ENCODE results near the gene ZNF541. TPM values are rescaled to one million over a fixed set of nuclear protein-coding genes. Genes with fewer than 3 reads are reported as not detected.

The ZNF541 gene
- polyA plus RNA-seq, 1 experiment, result not detected

- H3K27me3 ChIP-seq (ENCODE audit: control insufficient read depth, insufficient read depth, low read length), result peaks cover 21% of the 10 kb centered on the region
- no peak for DNase-seq (ENCODE audit: low read depth, low spot score)
- CTCF ChIA-PET, result no interaction called here
- no peak overlapping the region for H3K27ac ChIP-seq (ENCODE audit: low read depth, low read length)
- no peak overlapping the region for H3K4me3 ChIP-seq (ENCODE audit: low read depth, low read length)
- TF ChIP-seq CTCF (IDR thresholded peaks at IDR 0.05; ENCODE audit: low read depth, low read length), result no peak
- H3K9me3 ChIP-seq (ENCODE audit: control insufficient read depth, insufficient read depth, low read length), result peaks cover 14% of the 10 kb centered on the region; the same call in 1 of the 2 replicates
- POLR2A ChIA-PET, result interaction anchor here (0.6 kb wide), 1 partner anchor 9 kb away, joined by 5 read pairs; no protein-coding TSS in a partner anchor
These were observed 3.6 kb downstream of the ZNF541 start for GRCh38 chr19:47569331-47569730.

GRCh38 chr19:47564081-47564480 lies 8.9 kb downstream of the ZNF541 start:
- no peak overlapping the region for H3K27ac ChIP-seq (ENCODE audit: low read depth, low read length)
- TF ChIP-seq CTCF (IDR thresholded peaks at IDR 0.05; ENCODE audit: low read depth, low read length), result no peak
- POLR2A ChIA-PET, result no interaction called here
- H3K9me3 ChIP-seq (ENCODE audit: control insufficient read depth, insufficient read depth, low read length), result no peaks in the 10 kb centered on the region
- H3K4me3 ChIP-seq (ENCODE audit: low read depth, low read length), result no peak overlapping the region
- no peak for DNase-seq (ENCODE audit: low read depth, low spot score)
- peaks cover 2% of the 10 kb centered on the region for H3K27me3 ChIP-seq (ENCODE audit: control insufficient read depth, insufficient read depth, low read length)
- CTCF ChIA-PET, result no interaction called here

- TF ChIP-seq CTCF (IDR thresholded peaks at IDR 0.05; ENCODE audit: low read depth, low read length), result no peak
- no peak overlapping the region for H3K27ac ChIP-seq (ENCODE audit: low read depth, low read length)
- no peak for DNase-seq (ENCODE audit: low read depth, low spot score)
- no peaks in the 10 kb centered on the region for H3K9me3 ChIP-seq (ENCODE audit: control insufficient read depth, insufficient read depth, low read length)
- peaks cover 2% of the 10 kb centered on the region for H3K27me3 ChIP-seq (ENCODE audit: control insufficient read depth, insufficient read depth, low read length)
- no peak overlapping the region for H3K4me3 ChIP-seq (ENCODE audit: low read depth, low read length)
- ChIA-PET POLR2A (interaction anchor here (0.7 kb wide), 1 partner anchor 13 kb away, joined by 3 read pairs; no protein-coding TSS in a partner anchor), CTCF (interaction anchor here (1.8 kb wide), 1 partner anchor 46 kb away, joined by 7 read pairs; the partner anchor contains the start of gene NAPA)
These were observed 11.4 kb downstream of the ZNF541 start for GRCh38 chr19:47561440-47562057.

- ChIA-PET POLR2A (no interaction called here), CTCF (interaction anchor here (1.8 kb wide), 1 partner anchor 45 kb away, joined by 7 read pairs; the partner anchor contains the start of gene NAPA)
- H3K27me3 ChIP-seq (ENCODE audit: control insufficient read depth, insufficient read depth, low read length), result peaks cover 2% of the 10 kb centered on the region
- no peaks in the 10 kb centered on the region for H3K9me3 ChIP-seq (ENCODE audit: control insufficient read depth, insufficient read depth, low read length)
- no peak for TF ChIP-seq CTCF (IDR thresholded peaks at IDR 0.05; ENCODE audit: low read depth, low read length)
- no peak for DNase-seq (ENCODE audit: low read depth, low spot score)
- H3K27ac ChIP-seq (ENCODE audit: low read depth, low read length), result no peak overlapping the region
- no peak overlapping the region for H3K4me3 ChIP-seq (ENCODE audit: low read depth, low read length)
These were observed 11.9 kb downstream of the ZNF541 start for GRCh38 chr19:47560999-47561398.

- peaks cover 30% of the 10 kb centered on the region for H3K27me3 ChIP-seq (ENCODE audit: control insufficient read depth, insufficient read depth, low read length)
- ChIA-PET POLR2A (no interaction called here), CTCF (interaction anchor here (0.6 to 2.0 kb wide), 3 partner anchors 10 to 47 kb away, joined by 4 to 8 read pairs (median 6); partner anchors contain the start of gene NAPA)
- H3K27ac ChIP-seq (ENCODE audit: low read depth, low read length), result no peak overlapping the region
- no peak for TF ChIP-seq CTCF (IDR thresholded peaks at IDR 0.05; ENCODE audit: low read depth, low read length)
- no peaks in the 10 kb centered on the region; the same call in 1 of the 2 replicates for H3K9me3 ChIP-seq (ENCODE audit: control insufficient read depth, insufficient read depth, low read length)
- no peak for DNase-seq (ENCODE audit: low read depth, low spot score)
- no peak overlapping the region for H3K4me3 ChIP-seq (ENCODE audit: low read depth, low read length)
These were observed 22.8 kb downstream of the ZNF541 start for GRCh38 chr19:47550129-47550528.
